IMR-90 (cell line): ENCODE measurements around the gene NABP1.

Experiments
- BHLHE40 ChIP-seq: fragments of 150-350 bp; IDR thresholded peaks from 2 replicates; pipeline ENCODE4 v1.6.1; 2016; ENCODE audit warnings: mild to moderate bottlenecking, low read depth, low read length
- CEBPB ChIP-seq: IDR thresholded peaks from 2 replicates; pipeline ENCODE4 v1.6.1; 2012; ENCODE audit warnings: low read depth, low read length, improper control_type of control experiment
- MAZ ChIP-seq: IDR thresholded peaks from 2 replicates; pipeline ENCODE4 v1.6.1; 2012; ENCODE audit warnings: low read depth, mild to moderate bottlenecking, low read length, improper control_type of control experiment, moderate library complexity, borderline replicate concordance
- POLR2A ChIP-seq: IDR thresholded peaks from 2 replicates; pipeline ENCODE4 v1.6.1; 2012; ENCODE audit warnings: mild to moderate bottlenecking, low read depth, low read length
- RFX5 ChIP-seq: IDR thresholded peaks from 2 replicates; pipeline ENCODE4 v1.8.0; 2012; ENCODE audit warnings: low read depth, mild to moderate bottlenecking, low read length, moderate library complexity
- TF ChIP-seq, protein P1 (sequence below): conservative IDR thresholded peaks from 2 replicates; pipeline ENCODE4 v1.5.1; 2012; ENCODE audit warnings: mild to moderate bottlenecking, low read depth, low read length, improper control_type of control experiment
- TF ChIP-seq, protein P2 (sequence below): fragments of 150-350 bp; IDR thresholded peaks from 2 replicates; pipeline ENCODE4 v1.6.1; 2017; ENCODE audit warnings: mild to moderate bottlenecking, antibody characterized with exemption, low read length, low read depth

DNA sequence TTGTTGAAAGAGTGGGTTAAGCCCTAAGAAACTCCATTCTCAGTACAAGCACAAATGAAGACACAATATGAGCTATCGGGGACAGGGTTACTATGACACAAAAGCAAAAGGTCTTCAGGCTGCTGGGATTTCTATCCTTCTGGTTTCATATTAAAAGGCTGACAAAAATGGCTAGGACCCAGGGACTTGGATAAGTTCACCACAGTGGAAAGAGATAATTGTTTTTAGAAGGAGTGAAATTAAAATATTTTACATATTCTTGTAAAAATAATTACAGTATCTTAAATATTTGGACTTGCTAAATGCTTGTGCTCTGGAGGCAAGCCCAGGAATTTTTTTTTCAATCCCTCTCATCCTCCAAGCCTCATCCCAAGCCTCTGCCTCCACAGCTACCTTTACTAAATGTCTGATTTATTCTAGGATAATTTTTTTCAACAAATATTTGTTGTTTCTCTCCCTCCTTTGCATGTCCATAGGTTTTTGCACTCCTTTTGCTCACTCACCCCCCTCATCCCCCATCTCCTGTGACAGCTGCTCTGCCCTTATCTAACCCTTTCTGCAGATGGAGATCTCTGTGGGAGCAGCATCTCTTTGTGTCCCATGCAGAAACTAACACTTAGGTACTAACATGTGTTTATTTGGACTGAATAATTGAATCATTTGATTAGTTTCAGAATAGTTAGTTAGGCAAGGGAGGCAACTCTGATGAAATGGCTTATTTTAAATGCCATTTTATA, 47.8 kb upstream of the NABP1 start:
- TF ChIP-seq, protein P1, sequence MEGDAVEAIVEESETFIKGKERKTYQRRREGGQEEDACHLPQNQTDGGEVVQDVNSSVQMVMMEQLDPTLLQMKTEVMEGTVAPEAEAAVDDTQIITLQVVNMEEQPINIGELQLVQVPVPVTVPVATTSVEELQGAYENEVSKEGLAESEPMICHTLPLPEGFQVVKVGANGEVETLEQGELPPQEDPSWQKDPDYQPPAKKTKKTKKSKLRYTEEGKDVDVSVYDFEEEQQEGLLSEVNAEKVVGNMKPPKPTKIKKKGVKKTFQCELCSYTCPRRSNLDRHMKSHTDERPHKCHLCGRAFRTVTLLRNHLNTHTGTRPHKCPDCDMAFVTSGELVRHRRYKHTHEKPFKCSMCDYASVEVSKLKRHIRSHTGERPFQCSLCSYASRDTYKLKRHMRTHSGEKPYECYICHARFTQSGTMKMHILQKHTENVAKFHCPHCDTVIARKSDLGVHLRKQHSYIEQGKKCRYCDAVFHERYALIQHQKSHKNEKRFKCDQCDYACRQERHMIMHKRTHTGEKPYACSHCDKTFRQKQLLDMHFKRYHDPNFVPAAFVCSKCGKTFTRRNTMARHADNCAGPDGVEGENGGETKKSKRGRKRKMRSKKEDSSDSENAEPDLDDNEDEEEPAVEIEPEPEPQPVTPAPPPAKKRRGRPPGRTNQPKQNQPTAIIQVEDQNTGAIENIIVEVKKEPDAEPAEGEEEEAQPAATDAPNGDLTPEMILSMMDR, result no peak
- TF ChIP-seq RFX5 (no peak), BHLHE40 (no peak), POLR2A (no peak), MAZ (no peak), CEBPB (no peak)
- TF ChIP-seq, protein P2, sequence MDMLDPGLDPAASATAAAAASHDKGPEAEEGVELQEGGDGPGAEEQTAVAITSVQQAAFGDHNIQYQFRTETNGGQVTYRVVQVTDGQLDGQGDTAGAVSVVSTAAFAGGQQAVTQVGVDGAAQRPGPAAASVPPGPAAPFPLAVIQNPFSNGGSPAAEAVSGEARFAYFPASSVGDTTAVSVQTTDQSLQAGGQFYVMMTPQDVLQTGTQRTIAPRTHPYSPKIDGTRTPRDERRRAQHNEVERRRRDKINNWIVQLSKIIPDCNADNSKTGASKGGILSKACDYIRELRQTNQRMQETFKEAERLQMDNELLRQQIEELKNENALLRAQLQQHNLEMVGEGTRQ, result no peak
